IMR-90 (cell line): ENCODE results near the gene CHRDL1. TPM values are rescaled to one million over a fixed set of nuclear protein-coding genes. Genes with fewer than 3 reads are reported as not detected.

Experiments used
- ATAC-seq: fragments of 200-7000 bp; cut with Tn5 transposase; 2 replicates; pipeline ENCODE4 v1.9.1; 2020; ENCODE audit warnings: low read depth, mild to moderate bottlenecking, moderate library complexity
- BruUV-seq: library from RNA; stranded (reverse); fragments of 400-500 nt; replicated peaks from 2 replicates; lab custom pipeline; 2021; lab: Mats Ljungman, UMichigan
- CTCF ChIA-PET: fragments of 300-600 bp; formaldehyde crosslinking; extraction: SDS; loops from one replicate; lab custom pipeline; 2021; ENCODE audit warnings: antibody characterized with exemption; lab: Yijun Ruan, JAX
- POLR2A ChIA-PET: fragments of 300-600 bp; sonication (Branson Sonifier 250); formaldehyde crosslinking; loops from one replicate; lab custom pipeline; 2022; ENCODE audit warnings: antibody characterized with exemption; ENCODE audit not compliant: unreplicated experiment; lab: Charles Lee
- DNase-seq: peaks from one replicate; pipeline ENCODE4 v3.0.0; 2013
- H2AFZ ChIP-seq: replicated peaks from 2 replicates; pipeline ENCODE3; 2013; ENCODE audit warnings: low read length, mild to moderate bottlenecking; ENCODE audit not compliant: poor library complexity
- H2AK5ac ChIP-seq: 2 replicates; pipeline ENCODE4 v1.6.1; 2013; ENCODE audit warnings: low read depth, low read length, inconsistent platforms
- H2AK9ac ChIP-seq: replicated peaks from 2 replicates; pipeline ENCODE3; 2013; ENCODE audit warnings: mild to moderate bottlenecking, low read depth, low read length, moderate library complexity; ENCODE audit not compliant: poor library complexity
- H2BK120ac ChIP-seq: 2 replicates; pipeline ENCODE4 v1.6.1; 2013; ENCODE audit warnings: low read depth, low read length, inconsistent platforms
- H2BK15ac ChIP-seq: 3 replicates; pipeline ENCODE4 v1.6.1; 2013; ENCODE audit warnings: low read depth, low read length, inconsistent platforms
- H2BK20ac ChIP-seq: 2 replicates; pipeline ENCODE4 v1.6.1; 2013; ENCODE audit warnings: low read depth, mild to moderate bottlenecking, inconsistent platforms, low read length, moderate library complexity
- H2BK5ac ChIP-seq: 2 replicates; pipeline ENCODE4 v1.6.1; 2013; ENCODE audit warnings: mild to moderate bottlenecking, low read depth, low read length, inconsistent platforms; ENCODE audit not compliant: poor library complexity, severe bottlenecking
- H3K14ac ChIP-seq: replicated peaks from 2 replicates; pipeline ENCODE4 v1.6.1; 2013; ENCODE audit warnings: low read depth, low read length, inconsistent platforms
- H3K18ac ChIP-seq: 2 replicates; pipeline ENCODE4 v1.6.1; 2013; ENCODE audit warnings: low read depth, low read length, control low read depth
- H3K23ac ChIP-seq: 2 replicates; pipeline ENCODE4 v1.6.1; 2013; ENCODE audit warnings: low read depth, low read length, inconsistent platforms
- H3K27ac ChIP-seq: 2 replicates; pipeline ENCODE4 v1.5.1; 2013; ENCODE audit warnings: mild to moderate bottlenecking, control low read depth, low read length; ENCODE audit not compliant: insufficient read depth
- H3K27me3 ChIP-seq: 2 replicates; pipeline ENCODE4 v1.6.1; 2013; ENCODE audit warnings: low read length; ENCODE audit not compliant: control insufficient read depth, insufficient read depth
- H3K36me3 ChIP-seq: 2 replicates; pipeline ENCODE4 v1.6.1; 2013; ENCODE audit warnings: low read length, mixed read lengths; ENCODE audit not compliant: control insufficient read depth, insufficient read depth
- H3K4ac ChIP-seq: 2 replicates; pipeline ENCODE4 v1.6.1; 2013; ENCODE audit warnings: low read depth, low read length, inconsistent platforms
- H3K4me1 ChIP-seq: 2 replicates; pipeline ENCODE4 v1.6.1; 2013; ENCODE audit warnings: low read length, mixed read lengths; ENCODE audit not compliant: control insufficient read depth, insufficient read depth
- H3K4me2 ChIP-seq: 2 replicates; pipeline ENCODE4 v1.6.1; 2013; ENCODE audit warnings: low read depth, mild to moderate bottlenecking, control low read depth, low read length, moderate library complexity
- H3K4me3 ChIP-seq: 2 replicates; pipeline ENCODE4 v1.5.1; 2013; ENCODE audit warnings: low read depth, mild to moderate bottlenecking, control low read depth, low read length, moderate library complexity; ENCODE audit not compliant: insufficient read depth
- H3K56ac ChIP-seq: 2 replicates; pipeline ENCODE4 v1.6.1; 2013; ENCODE audit warnings: low read length, inconsistent platforms; ENCODE audit not compliant: insufficient read depth; ENCODE audit errors: extremely low read depth
- H3K79me1 ChIP-seq, 2 experiments: 2 replicates each; pipeline ENCODE4 v1.6.1; 2013; ENCODE audit warnings: low read length in 2 of 2, inconsistent platforms in 1 of 2, low read depth in 1 of 2
- H3K9ac ChIP-seq: 2 replicates; pipeline ENCODE4 v1.6.1; 2013; ENCODE audit warnings: low read depth, low read length, control low read depth
- H3K9me1 ChIP-seq: 2 replicates; pipeline ENCODE4 v1.6.1; 2013; ENCODE audit warnings: low read length, inconsistent platforms; ENCODE audit not compliant: insufficient read depth
- H3K9me3 ChIP-seq: 2 replicates; pipeline ENCODE4 v1.6.1; 2013; ENCODE audit warnings: low read length; ENCODE audit not compliant: control insufficient read depth, insufficient read depth
- H4K20me1 ChIP-seq: 2 replicates; pipeline ENCODE4 v1.6.1; 2013; ENCODE audit warnings: low read length, inconsistent platforms; ENCODE audit not compliant: insufficient read depth
- H4K5ac ChIP-seq: 2 replicates; pipeline ENCODE4 v1.6.1; 2013; ENCODE audit warnings: mild to moderate bottlenecking, low read depth, low read length, control low read depth
- H4K8ac ChIP-seq, 2 experiments: 2 replicates each; pipeline ENCODE4 v1.6.1; 2013; ENCODE audit warnings: low read depth in 2 of 2, low read length in 2 of 2, control low read depth in 1 of 2, inconsistent platforms in 1 of 2
- H4K91ac ChIP-seq: 2 replicates; pipeline ENCODE4 v1.6.1; 2013; ENCODE audit warnings: low read depth, low read length, inconsistent platforms; ENCODE audit not compliant: insufficient read depth
- BHLHE40 ChIP-seq: fragments of 150-350 bp; IDR thresholded peaks from 2 replicates; pipeline ENCODE4 v1.6.1; 2016; ENCODE audit warnings: mild to moderate bottlenecking, low read depth, low read length
- CEBPB ChIP-seq: IDR thresholded peaks from 2 replicates; pipeline ENCODE4 v1.6.1; 2012; ENCODE audit warnings: low read depth, low read length, improper control_type of control experiment
- CHD1 ChIP-seq: IDR thresholded peaks from 2 replicates; pipeline ENCODE4 v1.6.1; 2012; ENCODE audit warnings: low read depth, low read length, improper control_type of control experiment
- CTCF ChIP-seq: conservative IDR thresholded peaks from 2 replicates; pipeline ENCODE4 v1.5.1; 2012; ENCODE audit warnings: mild to moderate bottlenecking, low read depth, low read length, improper control_type of control experiment
- ELK1 ChIP-seq: fragments of 150-350 bp; IDR thresholded peaks from 2 replicates; pipeline ENCODE4 v1.6.1; 2016; ENCODE audit warnings: low read depth, mild to moderate bottlenecking, low read length, moderate library complexity, borderline replicate concordance
- FOS ChIP-seq: fragments of 150-350 bp; IDR thresholded peaks from 2 replicates; pipeline ENCODE4 v1.6.1; 2016; ENCODE audit warnings: low read depth, low read length
- MAFK ChIP-seq: IDR thresholded peaks from 2 replicates; pipeline ENCODE4 v1.6.1; 2012; ENCODE audit warnings: low read depth, low read length, improper control_type of control experiment
- MAZ ChIP-seq: IDR thresholded peaks from 2 replicates; pipeline ENCODE4 v1.6.1; 2012; ENCODE audit warnings: low read depth, mild to moderate bottlenecking, low read length, improper control_type of control experiment, moderate library complexity, borderline replicate concordance
- MXI1 ChIP-seq: IDR thresholded peaks from 2 replicates; pipeline ENCODE4 v1.6.1; 2012; ENCODE audit warnings: low read depth, mild to moderate bottlenecking, low read length, moderate library complexity, borderline replicate concordance
- NFE2L2 ChIP-seq: fragments of 150-350 bp; IDR thresholded peaks from 2 replicates; pipeline ENCODE4 v1.6.1; 2016; ENCODE audit warnings: low read depth, mild to moderate bottlenecking, low read length
- POLR2A ChIP-seq: IDR thresholded peaks from 2 replicates; pipeline ENCODE4 v1.6.1; 2012; ENCODE audit warnings: mild to moderate bottlenecking, low read depth, low read length
- RAD21 ChIP-seq: IDR thresholded peaks from 2 replicates; pipeline ENCODE4 v1.6.1; 2012; ENCODE audit warnings: low read length, improper control_type of control experiment
- RCOR1 ChIP-seq: IDR thresholded peaks from 2 replicates; pipeline ENCODE4 v1.6.1; 2012; ENCODE audit warnings: mild to moderate bottlenecking, low read length, improper control_type of control experiment; ENCODE audit not compliant: insufficient replicate concordance
- RFX5 ChIP-seq: IDR thresholded peaks from 2 replicates; pipeline ENCODE4 v1.8.0; 2012; ENCODE audit warnings: low read depth, mild to moderate bottlenecking, low read length, moderate library complexity
- SMC3 ChIP-seq: fragments of 150-350 bp; IDR thresholded peaks from 2 replicates; pipeline ENCODE4 v1.6.1; 2016; ENCODE audit warnings: low read depth, mild to moderate bottlenecking, antibody characterized with exemption, low read length, moderate library complexity
- USF2 ChIP-seq: fragments of 150-350 bp; IDR thresholded peaks from 2 replicates; pipeline ENCODE4 v1.6.1; 2017; ENCODE audit warnings: mild to moderate bottlenecking, antibody characterized with exemption, low read length, low read depth
- WGBS, 2 experiments: methylation state at CpG; one replicate each; pipeline versions ENCODE4 v1.1.5 to v1.1.7; 2013; ENCODE audit warnings: missing lambda C conversion rate in 2 of 2; ENCODE audit not compliant: insufficient read length in 1 of 2; ENCODE audit errors: extremely low coverage in 2 of 2; 5-methylcytosine and 5-hydroxymethylcytosine counted together
- dilution Hi-C: fragments of 300-500 bp; cut with HindIII; formaldehyde crosslinking; loops from one replicate; pipeline ENCODE4 v1.14.3; 2018; ENCODE audit warnings: low sequenced_read_pairs; ENCODE audit not compliant: unreplicated experiment
- in situ Hi-C: fragments of 300-500 bp; cut with MboI; formaldehyde crosslinking; loops from 3 replicates; pipeline ENCODE4 v1.14.3; 2019; ENCODE audit warnings: low sequenced_read_pairs, inconsistent platforms, mixed read lengths
- intact Hi-C: fragments of 100-400 bp; cut with micrococcal nuclease; formaldehyde crosslinking; loops from 2 replicates; pipeline ENCODE4 v1.10.0; 2022
- polyA plus RNA-seq, 3 experiments: library from polyadenylated mRNA; depleted of rRNA; stranded (reverse); fragments of >200 nt; gene quantifications; 2 replicates each; pipeline ENCODE4 v1.2.3, GENCODE V29; 2012; ENCODE audit warnings: low replicate concordance in 1 of 3
- total RNA-seq: library from RNA; depleted of rRNA; stranded (reverse); fragments of >200 nt; gene quantifications from 2 replicates; pipeline ENCODE4 v1.2.3, GENCODE V29; 2012

The CHRDL1 gene
- total and polyA plus RNA-seq, 2 of the 4 experiments (the other 2 are of a cell fraction): 0.36 to 0.58 TPM

- DNase-seq (no peak), ATAC-seq (no peak)
- H2BK15ac ChIP-seq: no peak overlapping the region
- no peak overlapping the region for H3K9ac ChIP-seq
- no peaks in the 10 kb centered on the region for H3K79me1 ChIP-seq
- H2AK5ac ChIP-seq: no peak overlapping the region
- H4K5ac ChIP-seq: no peak overlapping the region
- in situ Hi-C loops: no loop called here
- H2BK120ac ChIP-seq: no peak overlapping the region
- CTCF ChIA-PET: no interaction called here
- no peaks in the 10 kb centered on the region for H3K9me1 ChIP-seq
- no peaks in the 10 kb centered on the region for H3K36me3 ChIP-seq
- no peak overlapping the region for H3K4ac ChIP-seq
- no peak overlapping the region for H4K8ac ChIP-seq
- H3K4me3 ChIP-seq: no peak overlapping the region
- no peaks in the 10 kb centered on the region for H4K20me1 ChIP-seq
- POLR2A ChIA-PET: no interaction called here
- H3K14ac ChIP-seq: no peak overlapping the region
- H3K9me3 ChIP-seq: no peaks in the 10 kb centered on the region
- no peak overlapping the region for H2BK5ac ChIP-seq
- TF ChIP-seq SMC3 (no peak), MAFK (no peak), NFE2L2 (no peak), ELK1 (no peak), POLR2A (no peak), FOS (no peak), CEBPB (no peak), MXI1 (no peak), RAD21 (no peak), CTCF (no peak), RFX5 (no peak), RCOR1 (no peak), BHLHE40 (no peak), USF2 (no peak), MAZ (no peak), CHD1 (no peak)
- intact Hi-C loops: no loop called here
- H3K27me3 ChIP-seq: peaks cover 3% of the 10 kb centered on the region
- WGBS, 2 experiments: 100% methylated on average over 1 of the region's 4 CpGs; no CpG with 5 or more reads in 1 of the 2 experiments
- no peak overlapping the region for H2AK9ac ChIP-seq
- no peak overlapping the region for H3K18ac ChIP-seq
- no peak overlapping the region for H3K27ac ChIP-seq
- H4K91ac ChIP-seq: no peak overlapping the region
- no TSS peak for BruUV-seq
- no peak overlapping the region for H2BK20ac ChIP-seq
- H3K56ac ChIP-seq: no peak overlapping the region
- H3K4me2 ChIP-seq: no peak overlapping the region
- dilution Hi-C loops: no loop called here
- no peaks in the 10 kb centered on the region for H3K4me1 ChIP-seq
- H2AFZ ChIP-seq: no peak overlapping the region
- H3K23ac ChIP-seq: no peak overlapping the region
Measured at GRCh38 chrX:110703641-110704040, 92.0 kb downstream of the CHRDL1 start.
